Activated naive CD8-positive, alpha-beta T cell treated with anti-CD3 and anti-CD28 coated beads, Interleukin-2, amount 10 ng/mL, durations not matched to agents 7 days and 5 days (primary cell): Measurements from ENCODE around the gene CAB39. TPM values are rescaled to one million over a fixed set of nuclear protein-coding genes. Genes with fewer than 3 reads are reported as not detected.

ENCODE experiments used
- ATAC-seq: fragments of 150-1000 bp; cut with Tn5 transposase; one replicate; pipeline ENCODE4 v1.10.0; 2021; ENCODE audit warnings: low read depth, moderate library complexity
- POLR2A ChIA-PET: fragments of 350-600 bp; sonication (Branson Sonifier 250); formaldehyde crosslinking; loops from one replicate; lab custom pipeline; 2021; ENCODE audit warnings: antibody characterized with exemption; lab: Charles Lee
- DNase-seq: peaks from one replicate; pipeline ENCODE4 v3.0.0; 2021
- H3K27ac Mint-ChIP-seq: one replicate; pipeline ENCODE4 v1.8.0; 2022; ENCODE audit warnings: mild to moderate bottlenecking, mixed read lengths
- H3K27me3 Mint-ChIP-seq: one replicate; pipeline ENCODE4 v1.8.0; 2022; ENCODE audit warnings: mild to moderate bottlenecking, moderate library complexity, mixed read lengths
- H3K36me3 Mint-ChIP-seq: one replicate; pipeline ENCODE4 v1.8.0; 2021; ENCODE audit warnings: mild to moderate bottlenecking, mixed read lengths
- H3K4me1 Mint-ChIP-seq: one replicate; pipeline ENCODE4 v1.8.0; 2021; ENCODE audit warnings: mixed read lengths
- H3K4me3 Mint-ChIP-seq: one replicate; pipeline ENCODE4 v1.8.0; 2022; ENCODE audit warnings: mild to moderate bottlenecking, moderate library complexity, mixed read lengths
- H3K9me3 Mint-ChIP-seq: one replicate; pipeline ENCODE4 v1.8.0; 2021; ENCODE audit warnings: mixed read lengths
- total RNA-seq, 2 experiments: library from RNA; stranded (reverse); gene quantifications; one replicate each; pipeline ENCODE4 v1.2.3, GENCODE V29; 2021

The CAB39 gene
- total RNA-seq, 2 experiments from 2014 or later = 138 to 143 TPM

DNA sequence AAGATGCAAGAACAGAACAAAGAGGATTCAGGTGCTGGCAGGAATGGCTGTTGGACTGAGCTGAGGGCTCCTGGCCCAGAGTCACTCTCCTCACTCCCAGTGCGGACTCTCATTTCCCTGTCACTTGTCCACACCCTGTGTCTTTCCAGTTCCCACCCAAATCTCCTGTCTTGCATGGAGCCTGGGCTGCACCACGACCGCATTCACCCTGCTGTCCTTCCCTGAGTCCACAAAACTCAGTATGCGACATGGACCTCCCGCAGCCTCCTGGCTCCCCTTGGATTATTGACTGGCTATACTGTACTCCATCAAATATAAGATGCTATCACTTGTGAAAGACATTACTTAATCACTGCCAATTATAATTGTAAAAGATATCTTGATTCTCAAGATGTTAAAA, 149.7 kb downstream of the CAB39 start:
- Mint-ChIP-seq H3K4me3 (no peak overlapping the region), H3K9me3 (no peaks in the 10 kb centered on the region), H3K4me1 (peaks cover 40% of the 10 kb centered on the region), H3K27me3 (peaks cover 15% of the 10 kb centered on the region), H3K36me3 (no peaks in the 10 kb centered on the region), H3K27ac (no peak overlapping the region)
- POLR2A ChIA-PET = interaction anchor here (1.0 to 2.3 kb wide), 2 partner anchors 15 to 63 kb away, joined by 3 to 7 read pairs; no protein-coding TSS in a partner anchor
- DNase-seq = no peak
- ATAC-seq = no peak

DNA sequence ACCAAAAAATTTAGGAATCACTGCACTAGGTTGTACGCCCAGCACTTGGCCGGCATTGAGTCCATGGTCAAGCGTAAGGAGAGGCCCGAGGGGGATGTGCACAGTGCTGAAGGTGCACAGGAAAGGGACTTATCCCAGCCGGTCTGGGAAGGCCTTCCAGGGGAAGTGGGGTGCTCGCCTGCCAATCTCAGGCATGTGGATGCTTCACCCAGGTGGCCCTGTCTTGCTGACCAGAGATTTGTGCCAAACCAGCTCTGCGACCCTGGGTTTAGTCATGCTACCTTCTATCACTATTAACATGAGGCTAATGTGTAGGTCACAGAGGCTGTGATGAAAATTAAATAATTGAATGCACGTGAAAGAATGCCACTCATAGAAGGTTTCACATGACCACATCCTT, 150.4 kb downstream of the CAB39 start:
- Mint-ChIP-seq H3K27me3 (peaks cover 11% of the 10 kb centered on the region), H3K36me3 (no peaks in the 10 kb centered on the region), H3K27ac (no peak overlapping the region), H3K4me1 (peaks cover 42% of the 10 kb centered on the region), H3K4me3 (no peak overlapping the region), H3K9me3 (no peaks in the 10 kb centered on the region)
- DNase-seq = no peak
- no peak for ATAC-seq
- POLR2A ChIA-PET = interaction anchor here (0.8 to 1.0 kb wide), 3 partner anchors 16 to 124 kb away, joined by 3 read pairs; no protein-coding TSS in a partner anchor

DNA sequence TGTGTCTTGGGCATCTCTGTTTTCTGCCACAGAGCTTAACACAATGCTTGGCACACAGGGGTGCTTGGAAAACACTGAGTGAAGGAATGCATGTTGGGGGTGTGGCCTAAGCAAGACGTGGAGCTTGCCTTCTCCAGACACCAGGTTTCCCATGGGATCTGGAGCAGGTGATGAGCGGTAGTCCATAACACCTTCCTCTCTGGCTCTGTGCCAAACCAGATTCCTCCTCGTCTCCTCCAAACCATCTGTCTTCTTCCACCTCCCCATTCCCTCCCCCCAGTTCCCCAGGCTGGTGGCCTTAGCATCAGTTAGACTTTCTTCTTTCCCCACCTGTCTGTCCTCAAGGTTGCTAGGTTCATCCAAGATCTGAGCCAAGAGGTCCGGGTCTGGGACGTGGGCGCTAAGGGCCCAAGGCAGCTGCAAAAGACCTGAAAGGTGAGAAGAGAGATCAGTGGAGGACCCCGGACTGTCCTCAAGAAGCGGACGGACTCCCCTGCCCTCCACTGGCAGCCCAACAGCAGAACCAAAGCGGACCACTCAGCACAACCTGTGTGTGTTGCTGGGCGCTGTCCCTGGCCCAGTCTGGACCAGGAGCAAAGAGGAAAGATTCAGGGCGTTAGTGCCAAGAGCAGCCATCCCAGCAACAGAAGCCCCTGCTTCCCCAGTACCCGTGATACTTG, 150.9 kb downstream of the CAB39 start:
- peaks cover 9% of the 10 kb centered on the region for H3K27me3 Mint-ChIP-seq
- peak overlapping the region; percentile 90 for H3K4me3 Mint-ChIP-seq
- no peaks in the 10 kb centered on the region for H3K36me3 Mint-ChIP-seq
- DNase-seq (no peak), ATAC-seq (no peak)
- H3K4me1 Mint-ChIP-seq = peaks cover 44% of the 10 kb centered on the region
- POLR2A ChIA-PET = interaction anchor here (0.8 to 3.9 kb wide), 4 partner anchors 13 to 124 kb away, joined by 3 to 53 read pairs (median 3); no protein-coding TSS in a partner anchor
- no peak overlapping the region for H3K27ac Mint-ChIP-seq
- H3K9me3 Mint-ChIP-seq = no peaks in the 10 kb centered on the region

DNA sequence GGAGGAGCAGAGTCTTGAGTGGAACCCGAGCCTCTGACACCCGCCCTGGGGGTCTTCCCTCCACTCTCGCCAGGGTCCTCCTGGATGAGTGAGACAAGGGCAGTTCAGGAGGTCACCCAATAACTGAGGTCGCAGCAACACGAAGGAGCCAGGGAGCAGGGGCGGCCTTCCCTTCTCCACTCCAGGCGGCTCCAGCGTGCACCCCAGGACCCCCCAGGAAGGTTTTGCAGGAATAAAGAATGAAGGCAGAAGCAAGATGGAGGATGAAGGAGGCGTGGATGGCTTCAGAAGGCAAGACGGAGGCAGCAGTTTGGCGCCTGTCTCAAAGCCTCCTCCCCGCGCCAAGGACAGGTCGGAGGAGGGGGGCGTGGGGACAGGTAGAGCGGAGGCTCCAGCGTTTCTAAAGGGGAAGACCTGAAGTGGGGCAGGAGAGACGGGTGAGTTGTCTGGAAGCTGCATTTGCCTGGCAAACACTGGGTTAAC, 151.5 kb downstream of the CAB39 start:
- Mint-ChIP-seq H3K4me3 (peak overlapping the region; percentile 90), H3K27me3 (peaks cover 9% of the 10 kb centered on the region), H3K4me1 (peaks cover 44% of the 10 kb centered on the region), H3K36me3 (no peaks in the 10 kb centered on the region), H3K27ac (peak overlapping the region; percentile 78), H3K9me3 (no peaks in the 10 kb centered on the region)
- DNase-seq (no peak), ATAC-seq (no peak)
- POLR2A ChIA-PET = interaction anchor here (0.6 to 3.9 kb wide), 5 partner anchors 13 to 120 kb away, joined by 3 to 53 read pairs (median 3); partner anchors contain the start of gene GPR55

DNA sequence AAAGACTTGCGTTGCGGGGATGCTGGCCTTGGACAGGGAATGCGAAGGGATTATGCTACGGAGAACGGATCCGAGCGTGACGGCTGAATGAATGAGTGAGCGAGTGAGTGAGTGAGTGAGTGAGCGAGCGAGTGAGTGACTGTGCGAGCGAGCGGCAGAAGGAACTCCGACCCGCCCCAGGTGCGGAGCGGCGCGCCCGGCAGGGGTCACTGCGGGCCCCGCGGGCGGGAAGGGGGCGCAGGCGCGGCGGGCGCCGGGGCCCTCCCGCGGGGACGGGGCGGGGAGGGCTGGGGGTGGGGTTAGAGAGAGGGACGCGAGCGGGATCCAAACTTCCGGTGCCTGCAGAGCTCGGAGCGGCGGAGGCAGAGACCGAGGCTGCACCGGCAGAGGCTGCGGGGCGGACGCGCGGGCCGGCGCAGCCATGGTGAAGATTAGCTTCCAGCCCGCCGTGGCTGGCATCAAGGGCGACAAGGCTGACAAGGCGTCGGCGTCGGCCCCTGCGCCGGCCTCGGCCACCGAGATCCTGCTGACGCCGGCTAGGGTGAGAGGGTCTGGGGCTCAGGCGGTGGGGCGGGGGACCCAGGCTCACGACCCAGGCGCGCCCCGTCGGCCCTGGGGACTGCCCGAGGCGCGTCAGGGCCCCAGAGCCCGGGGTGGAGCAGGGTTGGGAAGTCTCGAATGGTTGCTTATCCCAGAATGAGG, 152.1 kb downstream of the CAB39 start, which contains the start of gene ITM2C:
Gene ITM2C, plus strand, starts transcription at position 338 of the 702 bp plus-strand sequence. Its CDS starts 84 bp downstream, at position 422.
- peak; percentile 86 for DNase-seq
- peaks cover 6% of the 10 kb centered on the region for H3K27me3 Mint-ChIP-seq
- H3K4me1 Mint-ChIP-seq = peaks cover 44% of the 10 kb centered on the region
- peak; percentile 80 for ATAC-seq
- H3K36me3 Mint-ChIP-seq = no peaks in the 10 kb centered on the region
- H3K27ac Mint-ChIP-seq = peak within 1 kb of the TSS; percentile 84
- POLR2A ChIA-PET = interaction anchor here (0.6 to 3.9 kb wide), 6 partner anchors 12 to 120 kb away, joined by 3 to 53 read pairs (median 4); partner anchors contain the start of gene GPR55
- peak within 1 kb of the TSS; percentile 90 for H3K4me3 Mint-ChIP-seq
- no peaks in the 10 kb centered on the region for H3K9me3 Mint-ChIP-seq

DNA sequence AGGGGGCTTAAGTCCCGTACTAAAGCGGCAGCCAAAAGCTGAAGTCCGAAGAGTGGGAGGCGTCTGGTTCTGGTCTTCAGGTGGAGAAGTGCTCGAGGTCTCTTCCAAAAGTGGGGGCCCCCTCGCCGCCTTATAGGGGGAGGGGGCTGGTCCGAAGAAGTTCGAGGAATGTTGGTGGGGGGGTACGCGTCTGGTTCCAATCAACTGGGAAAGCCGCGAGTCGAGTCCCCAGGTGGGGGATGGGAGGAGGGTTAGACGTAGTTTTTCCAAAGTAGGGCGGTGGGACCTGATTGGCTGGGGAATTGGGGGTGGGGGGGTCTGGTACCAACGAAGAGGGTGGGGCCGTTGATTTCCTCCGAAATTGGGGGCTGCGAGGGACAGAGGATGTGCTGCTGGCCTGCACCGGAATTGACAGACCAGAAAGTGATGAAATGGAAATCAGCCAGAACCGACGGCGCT, 152.7 kb downstream of the CAB39 start:
- Mint-ChIP-seq H3K36me3 (peaks cover 1% of the 10 kb centered on the region), H3K4me1 (peaks cover 46% of the 10 kb centered on the region), H3K4me3 (peak overlapping the region; percentile 89), H3K27me3 (peaks cover 6% of the 10 kb centered on the region), H3K9me3 (no peaks in the 10 kb centered on the region), H3K27ac (peak overlapping the region; percentile 84)
- POLR2A ChIA-PET = interaction anchor here (0.6 to 3.9 kb wide), 7 partner anchors 12 to 164 kb away, joined by 3 to 53 read pairs (median 4); partner anchors contain the start of gene GPR55
- ATAC-seq (no peak), DNase-seq (no peak)

DNA sequence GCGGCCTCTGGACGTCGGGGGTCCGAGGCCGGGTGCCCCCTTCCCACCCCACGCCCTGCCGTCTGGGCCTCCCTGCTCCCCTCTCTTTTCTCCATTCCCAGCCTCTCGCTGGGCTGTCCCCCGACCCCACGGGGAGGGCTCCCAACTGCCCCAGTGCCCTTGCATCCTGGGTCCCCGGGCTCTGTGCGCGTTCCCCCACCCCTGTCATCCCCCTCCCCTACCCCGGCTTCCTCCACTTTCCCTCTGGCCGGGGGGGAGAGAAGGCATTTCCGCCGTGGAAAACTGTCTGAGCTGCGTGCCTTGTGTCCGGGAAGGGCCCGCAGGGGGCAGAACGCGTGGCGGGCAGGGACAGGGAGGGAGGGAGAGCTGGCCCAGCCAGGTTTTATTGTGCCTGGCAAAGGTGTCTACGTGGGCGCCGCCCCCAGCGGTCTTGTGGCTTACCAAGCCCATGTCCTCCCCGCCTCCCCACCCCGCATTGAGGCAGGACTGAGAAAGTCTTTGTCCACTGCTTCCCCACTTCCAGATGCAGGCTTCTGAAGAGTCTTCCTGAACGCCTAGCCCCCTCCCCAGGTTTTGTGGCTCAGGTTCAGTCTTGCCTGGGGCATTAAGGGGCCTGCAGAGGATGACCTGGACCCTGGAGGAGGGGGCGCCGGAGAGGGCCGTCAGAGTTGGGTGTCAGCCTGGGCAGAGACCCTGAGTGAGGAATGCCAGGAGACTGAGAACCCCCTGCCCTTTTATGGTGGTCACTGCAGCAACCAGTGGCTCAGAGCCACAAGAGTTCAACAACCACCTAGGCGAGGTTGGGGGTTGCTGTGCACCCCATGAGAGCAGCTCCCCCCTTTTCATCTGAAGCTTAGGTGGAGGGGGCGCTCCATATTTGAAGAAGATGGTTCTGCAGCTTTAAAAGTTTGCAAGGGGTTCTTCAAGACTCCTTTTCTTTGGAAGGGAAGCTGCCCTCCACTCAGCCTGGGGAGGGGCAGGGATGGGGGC, 153.4 kb downstream of the CAB39 start:
- ATAC-seq (no peak), DNase-seq (peak; percentile 66)
- Mint-ChIP-seq H3K4me3 (peak overlapping the region; percentile 89), H3K27ac (peak overlapping the region; percentile 84), H3K4me1 (peaks cover 42% of the 10 kb centered on the region), H3K36me3 (peaks cover 1% of the 10 kb centered on the region), H3K9me3 (no peaks in the 10 kb centered on the region), H3K27me3 (peaks cover 6% of the 10 kb centered on the region)
- POLR2A ChIA-PET = interaction anchor here (0.6 to 3.9 kb wide), 8 partner anchors 11 to 204 kb away, joined by 3 to 53 read pairs (median 4); partner anchors contain the start of gene GPR55

DNA sequence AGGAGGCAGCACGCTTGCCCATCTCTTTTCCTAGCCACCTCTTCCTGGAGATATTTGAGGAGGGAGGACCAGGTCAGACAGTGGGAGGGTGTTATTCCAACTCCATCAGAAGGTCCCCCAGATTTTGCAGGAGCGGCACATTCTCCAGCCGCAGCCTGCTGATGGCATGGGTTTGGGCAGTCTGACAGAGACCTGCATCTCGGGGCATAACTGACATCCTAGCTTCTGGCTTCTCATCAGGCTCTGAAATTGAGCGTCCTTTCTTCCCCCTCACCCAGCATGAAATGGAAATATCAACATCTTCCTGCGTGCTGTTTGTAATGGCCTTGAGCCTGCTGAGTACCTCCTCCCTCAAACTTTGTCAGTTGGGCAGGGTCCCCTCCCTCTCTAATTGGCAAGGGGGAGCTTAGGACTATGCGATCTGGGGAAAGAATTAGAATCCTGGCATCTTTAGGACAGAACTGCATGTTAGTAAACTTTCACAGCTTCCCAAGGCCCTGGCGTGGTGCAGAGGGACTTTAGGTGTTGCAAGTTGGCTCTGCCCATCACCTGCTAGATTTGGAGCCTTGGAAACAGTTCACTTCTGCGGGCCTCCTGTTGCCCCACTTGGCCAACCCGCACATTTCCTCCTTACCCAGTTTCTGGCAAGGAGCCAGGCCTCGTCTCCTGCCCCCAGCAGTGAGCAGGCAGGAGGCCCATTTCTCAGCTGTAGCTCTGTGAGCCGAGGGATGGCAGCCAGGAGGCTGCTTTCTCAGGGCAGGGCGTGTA, 154.3 kb downstream of the CAB39 start:
- H3K36me3 Mint-ChIP-seq = peaks cover 1% of the 10 kb centered on the region
- POLR2A ChIA-PET = interaction anchor here (0.6 to 3.9 kb wide), 2 partner anchors 10 to 12 kb away, joined by 3 to 53 read pairs; no protein-coding TSS in a partner anchor
- peak overlapping the region; percentile 84 for H3K27ac Mint-ChIP-seq
- peaks cover 4% of the 10 kb centered on the region for H3K27me3 Mint-ChIP-seq
- no peak for DNase-seq
- ATAC-seq = peak; percentile 11
- peaks cover 35% of the 10 kb centered on the region for H3K4me1 Mint-ChIP-seq
- H3K9me3 Mint-ChIP-seq = no peaks in the 10 kb centered on the region
- peak overlapping the region; percentile 89 for H3K4me3 Mint-ChIP-seq

DNA sequence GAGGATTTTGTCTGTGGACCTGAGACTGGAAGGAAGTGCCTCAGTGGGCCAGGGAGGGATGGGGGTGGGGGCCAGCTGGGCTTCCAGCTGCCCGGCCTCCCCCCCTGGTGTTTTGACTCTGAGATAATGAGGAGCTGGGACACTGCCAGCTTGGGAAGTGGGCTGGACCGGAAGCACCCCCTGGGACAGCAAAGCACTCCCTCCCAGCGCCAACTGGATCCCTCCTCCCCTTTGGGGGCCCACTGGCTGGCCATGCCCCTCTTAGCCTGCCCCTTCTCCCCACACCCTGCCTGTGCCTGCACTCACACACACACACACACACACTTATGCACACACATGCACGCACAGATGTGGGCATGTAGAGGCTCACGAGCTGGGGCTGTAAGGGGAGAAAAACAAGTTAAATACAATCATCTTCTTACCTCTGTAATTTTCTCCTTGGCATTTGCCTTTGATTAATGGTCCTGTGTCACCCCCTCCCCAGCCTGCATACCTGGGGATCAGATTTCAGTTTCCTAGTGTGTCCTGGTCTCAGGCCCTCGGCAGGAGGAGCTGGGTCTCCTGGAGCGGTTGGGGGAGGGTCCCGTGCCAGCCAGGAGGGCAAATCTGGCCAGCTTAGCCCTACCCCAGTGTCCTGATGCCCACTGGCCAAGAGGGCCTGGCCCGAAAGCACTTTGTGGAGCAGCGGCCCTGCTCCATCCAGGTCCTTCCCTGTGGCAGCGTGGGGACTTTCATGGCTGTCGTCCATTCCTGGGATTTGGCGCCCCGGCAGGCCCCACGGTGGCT, 155.7 kb downstream of the CAB39 start:
- POLR2A ChIA-PET = interaction anchor here (0.7 kb wide), 1 partner anchor 91 kb away, joined by 3 read pairs; no protein-coding TSS in a partner anchor
- Mint-ChIP-seq H3K27ac (no peak overlapping the region), H3K9me3 (no peaks in the 10 kb centered on the region), H3K27me3 (peaks cover 4% of the 10 kb centered on the region), H3K4me1 (peaks cover 41% of the 10 kb centered on the region), H3K4me3 (no peak overlapping the region), H3K36me3 (peaks cover 1% of the 10 kb centered on the region)
- ATAC-seq (no peak), DNase-seq (no peak)

DNA sequence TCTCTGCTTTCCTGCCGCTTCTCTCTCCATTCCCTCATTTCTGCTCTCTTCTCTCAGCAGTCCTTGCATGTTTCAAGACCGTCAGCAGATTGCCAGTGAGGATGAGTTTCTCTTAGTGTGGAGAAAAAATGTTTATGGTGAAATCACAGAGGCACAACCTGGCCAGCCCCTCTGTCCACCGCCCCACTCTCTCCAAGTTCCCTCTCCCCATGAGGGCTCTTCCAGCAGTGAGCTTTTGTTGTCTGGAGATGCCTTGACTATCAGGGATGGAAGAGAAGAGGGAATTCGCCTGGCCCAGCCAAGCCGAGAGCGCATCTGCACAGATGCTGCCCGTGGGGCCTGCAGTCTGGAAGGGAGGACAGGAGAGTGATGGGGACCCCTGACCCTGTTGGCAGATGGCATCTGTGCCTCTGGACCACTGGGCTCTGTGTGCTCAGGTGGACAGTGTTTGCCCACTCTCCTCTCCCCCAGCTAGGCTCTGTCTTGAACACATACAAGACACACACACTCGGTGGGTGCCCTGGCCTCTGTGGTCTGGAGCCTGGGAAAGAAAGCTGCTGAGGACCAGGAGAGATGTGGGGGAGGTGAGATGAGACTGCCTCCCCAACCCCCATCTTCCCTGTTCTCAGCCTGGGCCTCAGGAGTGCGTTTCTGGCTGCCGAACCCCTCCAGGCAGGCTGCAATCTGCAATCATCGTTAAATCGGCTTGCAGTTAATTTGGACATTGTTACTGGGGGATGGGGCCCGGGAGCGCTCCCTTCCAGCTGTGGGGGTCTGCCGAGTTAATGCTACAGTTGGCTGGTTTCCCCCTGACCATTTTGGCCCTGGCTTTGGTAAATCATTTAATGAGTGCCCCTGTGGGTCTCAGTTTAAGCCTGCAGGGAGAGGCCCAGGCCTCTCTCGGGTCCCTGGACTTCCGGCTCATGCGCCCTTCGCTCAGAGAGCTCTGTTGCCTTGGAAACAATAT, 156.6 kb downstream of the CAB39 start:
- Mint-ChIP-seq H3K4me1 (peaks cover 38% of the 10 kb centered on the region), H3K36me3 (peaks cover 1% of the 10 kb centered on the region), H3K27me3 (peaks cover 4% of the 10 kb centered on the region), H3K4me3 (no peak overlapping the region), H3K27ac (no peak overlapping the region), H3K9me3 (no peaks in the 10 kb centered on the region)
- POLR2A ChIA-PET = no interaction called here
- ATAC-seq = no peak
- no peak for DNase-seq
